Aorta (tissue), 5 donors: Measurements from ENCODE around the gene ATP5F1B. TPM values are rescaled to one million over a fixed set of nuclear protein-coding genes. Genes with fewer than 3 reads are reported as not detected.
A peak's percentile ranks its signal among the peaks of the same experiment; 100 is the strongest.

Source experiments
- ATAC-seq: fragments of 200-7000 bp; cut with Tn5 transposase; one replicate; pipeline ENCODE4 v1.9.1; 2022; ENCODE audit warnings: moderate library complexity; ENCODE audit not compliant: low FRiP score
- DNase-seq, 2 donors: peaks; one replicate each; pipeline ENCODE4 v3.0.0-alpha.2; 2020
- H3K27ac ChIP-seq, 2 donors: one replicate each; pipeline ENCODE4 v1.5.1; 2013; ENCODE audit warnings: low read length in 2 of 2, mild to moderate bottlenecking in 2 of 2, moderate library complexity in 2 of 2, control low read depth in 1 of 2, inconsistent platforms in 1 of 2, low read depth in 1 of 2
- H3K27me3 ChIP-seq, 2 donors: one replicate each; pipeline ENCODE4 v1.6.1; 2013; ENCODE audit warnings: control low read depth in 1 of 2, low read length in 1 of 2, mild to moderate bottlenecking in 1 of 2, moderate library complexity in 1 of 2; ENCODE audit not compliant: insufficient read depth in 2 of 2, control insufficient read depth in 1 of 2
- H3K36me3 ChIP-seq, 2 donors: one replicate each; pipeline ENCODE4 v1.6.1; 2013; ENCODE audit warnings: control low read depth in 1 of 2, low read length in 1 of 2, mild to moderate bottlenecking in 1 of 2; ENCODE audit not compliant: insufficient read depth in 2 of 2, control insufficient read depth in 1 of 2
- H3K4me1 ChIP-seq, 2 donors: one replicate each; pipeline ENCODE4 v1.6.1; 2013; ENCODE audit warnings: low read length in 2 of 2, control low read depth in 1 of 2, mild to moderate bottlenecking in 1 of 2, moderate library complexity in 1 of 2; ENCODE audit not compliant: insufficient read depth in 2 of 2, control insufficient read depth in 1 of 2
- H3K4me3 ChIP-seq, 2 donors: one replicate each; pipeline ENCODE4 v1.5.1; 2013; ENCODE audit warnings: low read length in 2 of 2, control low read depth in 1 of 2, mild to moderate bottlenecking in 1 of 2
- H3K9me3 ChIP-seq: one replicate; pipeline ENCODE4 v1.6.1; 2013; ENCODE audit warnings: mild to moderate bottlenecking, low read length; ENCODE audit not compliant: control insufficient read depth
- WGBS, 2 donors: extraction: QIAGEN DNeasy Blood & Tissue Kit; methylation state at CpG; one replicate each; pipeline ENCODE4 v1.1.7; 2013; 5-methylcytosine and 5-hydroxymethylcytosine counted together
- intact Hi-C, 2 donors: fragments of 100-400 bp; cut with DNase I; formaldehyde crosslinking; loops; one replicate each; pipeline versions ENCODE4 v1.14.2 to v1.15.0; 2022
- polyA plus RNA-seq, 2 donors: library from polyadenylated mRNA; stranded (reverse); fragments of 200-250 nt; gene quantifications; one replicate each; pipeline ENCODE4 v1.2.3, GENCODE V29; 2013
- total RNA-seq, 2 donors: library from RNA; stranded (reverse); fragmentation: NEBNext Ultra II Directional; extraction: Animal tissue kit (Norgen Biotek cat#: 25700); gene quantifications; one replicate each; pipeline ENCODE4 v1.2.1, GENCODE V29; 2021
- donor health status: healthy with polysubstance abuse.
- donor health status: Bipolar disorder and iron deficiency.
- donor health status: DM: no; HTN: no; CAD: no.
- donor health status: DM: no; HTN: no; CAD: no.
- donor health status: DM: yes; HTN: yes; CAD: no.

ATP5F1B gene
- total and polyA plus RNA-seq, 4 donors, result 216 to 327 (median 275) TPM

GRCh38 chr12:56631790-56632700, 13.7 kb downstream of the ATP5F1B start:
- Histone ChIP-seq H3K27me3 (no peaks in the 10 kb centered on the region), H3K4me3 (no peak overlapping the region), H3K27ac (peak overlapping the region in 1 of 2 donors; percentile 25), H3K36me3 (no peaks in the 10 kb centered on the region), H3K9me3 (no peaks in the 10 kb centered on the region), H3K4me1 (peaks cover 0 to 4% of the 10 kb centered on the region in 2 donors)
- WGBS, 2 donors, result 7 to 10% methylated on average over 12 to 13 of the region's 13 CpGs
- intact Hi-C loops, result loop anchor here in 1 of 2 donors (5.0 kb wide), 1 partner anchor 110 kb away; the partner anchor contains the start of gene RBMS2
- no peak for ATAC-seq
- DNase-seq, result peak; percentile 76 to 92

GRCh38 chr12:56630180-56630632, 15.6 kb downstream of the ATP5F1B start, which contains the start of gene BAZ2A:
BAZ2A (minus strand) TSS chr12:56630326; CDS start chr12:56617530, 12,796 bp downstream.
- 0 to 1% methylated on average over 26 to 31 of the region's 31 CpGs for WGBS, 2 donors
- ATAC-seq (peak; percentile 94), DNase-seq (peak; percentile 92 to 97)
- Histone ChIP-seq H3K9me3 (no peaks in the 10 kb centered on the region), H3K4me3 (peak within 1 kb of the TSS; percentile 84 to 97), H3K27me3 (no peaks in the 10 kb centered on the region), H3K4me1 (peaks cover 0 to 4% of the 10 kb centered on the region in 2 donors), H3K36me3 (no peaks in the 10 kb centered on the region), H3K27ac (peak within 1 kb of the TSS in 1 of 2 donors; percentile 38)
- intact Hi-C loops, result loop anchor here in 1 of 2 donors (5.0 kb wide), 1 partner anchor 108 kb away; the partner anchor contains the start of gene RBMS2

- 1% methylated on average over 46 of the region's 46 CpGs for WGBS, 2 donors
These were observed 16.2 kb downstream of the ATP5F1B start for GRCh38 chr12:56629459-56630179.

GRCh38 chr12:56628671-56629458, 16.9 kb downstream of the ATP5F1B start:
- intact Hi-C loops, result no loop called here
- DNase-seq (peak; percentile 79 to 86), ATAC-seq (peak; percentile 60)
- no peaks in the 10 kb centered on the region for H3K27me3 ChIP-seq
- WGBS, 2 donors, result 0 to 1% methylated on average over 18 of the region's 18 CpGs
- peaks cover 0 to 4% of the 10 kb centered on the region in 2 donors for H3K4me1 ChIP-seq
- peak overlapping the region; percentile 84 to 97 for H3K4me3 ChIP-seq
- peak overlapping the region; percentile 3 to 37 for H3K27ac ChIP-seq
- H3K9me3 ChIP-seq, result no peaks in the 10 kb centered on the region
- no peaks in the 10 kb centered on the region for H3K36me3 ChIP-seq

More at GRCh38 chr12:56629459-56630179, 16.2 kb downstream of the ATP5F1B start:
- ATAC-seq, result peak; percentile 53
- Histone ChIP-seq H3K27ac (peak overlapping the region in 1 of 2 donors; percentile 38), H3K4me3 (peak overlapping the region; percentile 84 to 97), H3K27me3 (no peaks in the 10 kb centered on the region), H3K36me3 (no peaks in the 10 kb centered on the region), H3K9me3 (no peaks in the 10 kb centered on the region), H3K4me1 (peaks cover 0 to 4% of the 10 kb centered on the region in 2 donors)
- peak in 1 of 2 donors; percentile 59 for DNase-seq
- intact Hi-C loops, result loop anchor here in 1 of 2 donors (5.0 kb wide), 1 partner anchor 107 kb away; the partner anchor contains the start of gene RBMS2

GRCh38 chr12:56626701-56627100, 19.1 kb downstream of the ATP5F1B start:
- DNase-seq (no peak), ATAC-seq (no peak)
- Histone ChIP-seq H3K27ac (no peak overlapping the region), H3K9me3 (no peaks in the 10 kb centered on the region), H3K4me1 (peaks cover 0 to 2% of the 10 kb centered on the region in 2 donors), H3K36me3 (no peaks in the 10 kb centered on the region), H3K4me3 (no peak overlapping the region), H3K27me3 (no peaks in the 10 kb centered on the region)
- intact Hi-C loops, result no loop called here

- H3K4me3 ChIP-seq, result no peak overlapping the region
- no peaks in the 10 kb centered on the region for H3K36me3 ChIP-seq
- no peaks in the 10 kb centered on the region for H3K9me3 ChIP-seq
- peaks cover 0 to 2% of the 10 kb centered on the region in 2 donors for H3K4me1 ChIP-seq
- ATAC-seq (no peak), DNase-seq (no peak)
- intact Hi-C loops, result no loop called here
- WGBS, 2 donors, result 76 to 79% methylated on average over 1 of the region's 1 CpG
- no peaks in the 10 kb centered on the region for H3K27me3 ChIP-seq
- H3K27ac ChIP-seq, result no peak overlapping the region
These were observed 23.2 kb downstream of the ATP5F1B start for GRCh38 chr12:56622535-56622934.

- intact Hi-C loops, result no loop called here
- Histone ChIP-seq H3K4me1 (no peaks in the 10 kb centered on the region), H3K27me3 (no peaks in the 10 kb centered on the region), H3K9me3 (no peaks in the 10 kb centered on the region), H3K27ac (no peak overlapping the region), H3K36me3 (peaks cover 16 to 23% of the 10 kb centered on the region in 2 donors), H3K4me3 (no peak overlapping the region)
- DNase-seq, result no peak
- ATAC-seq, result no peak
These were observed 28.9 kb downstream of the ATP5F1B start for GRCh38 chr12:56616925-56617324.

- ATAC-seq, result no peak
- intact Hi-C loops, result no loop called here
These were observed 29.5 kb downstream of the ATP5F1B start for GRCh38 chr12:56616244-56616643.

More at GRCh38 chr12:56616244-56616643, 29.5 kb downstream of the ATP5F1B start:
- Histone ChIP-seq H3K27ac (no peak overlapping the region), H3K36me3 (peaks cover 22 to 27% of the 10 kb centered on the region in 2 donors), H3K27me3 (no peaks in the 10 kb centered on the region), H3K4me3 (no peak overlapping the region), H3K4me1 (no peaks in the 10 kb centered on the region), H3K9me3 (no peaks in the 10 kb centered on the region)
- no peak for DNase-seq
- WGBS, 2 donors, result 72 to 81% methylated on average over 3 of the region's 3 CpGs
